HG02763 (cell line): Measurements from ENCODE around the gene ADAMTS8.
A peak's percentile ranks its signal among the peaks of the same experiment; 100 is the strongest.
"Not testable (repeated sequence)": the region's sequence is repeated elsewhere in the genome, so short reads cannot be mapped to it uniquely, and the experiment has no call there.

Experiments
- ATAC-seq: cut with Tn5 transposase; IDR thresholded peaks from one replicate; pipeline ENCODE4 v1.9.1; 2021; ENCODE audit warnings: mild to moderate bottlenecking, moderate library complexity; ENCODE audit not compliant: unreplicated experiment

The ADAMTS8 gene

GRCh38 chr11:130441719-130442118, 13.3 kb upstream of the ADAMTS8 start:
- ATAC-seq, result no peak

- no peak for ATAC-seq
Measured at GRCh38 chr11:130439876-130440275, 11.5 kb upstream of the ADAMTS8 start.

GRCh38 chr11:130439160-130439519, 10.7 kb upstream of the ADAMTS8 start:
- ATAC-seq, result no peak

- not testable (repeated sequence) for ATAC-seq
Measured at GRCh38 chr11:130438401-130439159, 10.2 kb upstream of the ADAMTS8 start.

GRCh38 chr11:130437848-130438247, 9.4 kb upstream of the ADAMTS8 start:
- no peak for ATAC-seq

GRCh38 chr11:130436171-130436570, 7.8 kb upstream of the ADAMTS8 start:
- no peak for ATAC-seq

GRCh38 chr11:130435671-130436070, 7.3 kb upstream of the ADAMTS8 start:
- ATAC-seq, result no peak

- peak; percentile 85 for ATAC-seq
Measured at GRCh38 chr11:130434521-130435223, 6.3 kb upstream of the ADAMTS8 start.

GRCh38 chr11:130433357-130433756, 4.9 kb upstream of the ADAMTS8 start:
- no peak for ATAC-seq

- ATAC-seq, result no peak
Measured at GRCh38 chr11:130431801-130432200, 3.4 kb upstream of the ADAMTS8 start.

GRCh38 chr11:130431331-130431773, 2.9 kb upstream of the ADAMTS8 start:
- ATAC-seq, result peak; percentile 46

- ATAC-seq, result no peak
Measured at GRCh38 chr11:130429983-130430382, 1.6 kb upstream of the ADAMTS8 start.

GRCh38 chr11:130429120-130429681, 792 bp upstream of the ADAMTS8 start:
- ATAC-seq, result no peak

- ATAC-seq, result no peak
Measured at GRCh38 chr11:130427581-130428315, 661 bp downstream of the ADAMTS8 start.

- ATAC-seq, result no peak
Measured at GRCh38 chr11:130426837-130427341, 1.5 kb downstream of the ADAMTS8 start.

- no peak for ATAC-seq
Measured at GRCh38 chr11:130426223-130426836, 2.1 kb downstream of the ADAMTS8 start.

GRCh38 chr11:130425156-130425555, 3.3 kb downstream of the ADAMTS8 start:
- no peak for ATAC-seq

- ATAC-seq, result no peak
Measured at GRCh38 chr11:130424613-130425140, 3.7 kb downstream of the ADAMTS8 start.

- ATAC-seq, result no peak
Measured at GRCh38 chr11:130423541-130424142, 4.8 kb downstream of the ADAMTS8 start.
